Measurements from ENCODE around the gene DPM1.

The DPM1 gene

DNA sequence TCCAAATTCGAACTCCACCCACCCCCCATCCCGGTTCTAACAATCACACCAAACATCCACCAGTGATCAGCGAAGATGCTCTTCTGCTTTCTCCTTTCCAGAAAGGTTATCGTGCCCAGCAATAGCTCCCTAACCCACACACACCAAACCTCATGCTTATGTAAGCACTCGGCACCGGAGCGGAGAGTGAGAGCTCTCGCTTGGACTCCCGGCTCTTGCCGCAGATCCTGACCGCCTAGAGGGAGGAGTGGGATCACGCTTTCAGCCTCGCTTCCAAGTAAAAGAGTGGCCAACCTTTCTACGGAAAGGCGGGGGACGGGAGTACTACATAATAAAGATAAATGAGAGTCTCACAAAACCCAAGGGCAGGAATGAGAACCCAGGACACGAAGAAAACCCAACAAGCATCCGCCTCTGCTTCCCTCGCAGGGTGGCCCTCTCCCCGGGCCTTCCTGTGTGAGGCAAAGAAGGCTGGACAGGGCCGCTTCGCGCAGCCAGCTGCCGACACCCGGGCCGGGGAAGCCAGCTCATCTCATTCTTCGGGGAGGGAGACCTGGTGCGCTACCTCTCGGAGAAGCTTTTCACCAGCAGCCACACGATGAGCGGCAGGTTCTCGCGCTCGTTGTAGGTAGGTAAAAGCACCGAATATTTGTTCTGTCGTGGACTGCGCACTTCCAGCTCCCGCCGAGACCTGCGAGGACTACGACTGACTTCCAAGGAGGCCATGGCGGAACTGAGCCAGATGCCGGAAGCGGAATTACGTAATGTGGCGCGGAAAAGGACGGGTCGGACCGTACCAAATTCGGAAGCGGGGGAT is at the start of gene DPM1:
Gene DPM1 (minus strand): TSS at position 735 of the 817 bp plus-strand sequence. CDS start 9 bp downstream, at position 726.
- DNase-seq (ENCODE audit: low spot score), result no peak

DNA sequence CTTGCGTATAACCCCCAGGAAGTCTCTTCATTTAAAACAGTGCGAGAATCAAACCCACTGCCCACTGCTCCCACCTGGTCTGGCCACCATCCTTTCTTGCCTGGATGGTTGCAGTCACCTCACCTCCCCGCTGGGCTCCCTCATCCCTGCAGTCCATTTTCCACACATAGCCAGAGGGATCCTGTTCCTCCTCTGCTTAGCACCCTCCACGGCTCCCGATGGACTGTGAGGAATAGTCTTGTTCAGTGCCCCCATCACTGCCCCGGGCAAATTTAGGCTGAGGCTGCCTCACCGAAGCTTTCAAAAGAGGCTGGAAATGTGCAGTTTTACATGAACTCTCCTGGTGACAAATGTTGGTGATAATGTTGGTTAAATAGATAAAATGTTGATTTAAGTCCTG is 46.9 kb upstream of the DPM1 start:
- no peak for DNase-seq (ENCODE audit: low spot score)

DNA sequence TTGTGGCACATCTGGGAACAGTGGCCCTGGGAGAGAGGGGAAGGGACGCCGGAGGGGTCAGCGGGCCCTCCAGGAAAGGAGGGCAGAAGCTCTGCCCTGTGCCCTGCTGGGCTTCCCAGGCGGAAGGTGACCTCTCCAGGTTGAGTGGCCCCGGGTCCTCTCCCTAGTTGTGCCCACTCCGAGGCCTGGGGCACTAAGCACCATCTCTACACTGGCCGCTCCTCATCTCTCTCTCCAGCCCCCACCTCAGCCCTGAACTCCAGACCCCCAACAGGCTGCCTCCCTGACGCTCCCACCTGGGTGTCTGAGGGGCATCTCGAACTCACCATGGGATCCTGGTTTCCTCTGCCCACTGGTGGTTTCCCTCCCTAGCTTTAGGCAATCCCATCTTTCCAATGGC is 46.4 kb upstream of the DPM1 start:
- DNase-seq (ENCODE audit: low spot score), result no peak

DNA sequence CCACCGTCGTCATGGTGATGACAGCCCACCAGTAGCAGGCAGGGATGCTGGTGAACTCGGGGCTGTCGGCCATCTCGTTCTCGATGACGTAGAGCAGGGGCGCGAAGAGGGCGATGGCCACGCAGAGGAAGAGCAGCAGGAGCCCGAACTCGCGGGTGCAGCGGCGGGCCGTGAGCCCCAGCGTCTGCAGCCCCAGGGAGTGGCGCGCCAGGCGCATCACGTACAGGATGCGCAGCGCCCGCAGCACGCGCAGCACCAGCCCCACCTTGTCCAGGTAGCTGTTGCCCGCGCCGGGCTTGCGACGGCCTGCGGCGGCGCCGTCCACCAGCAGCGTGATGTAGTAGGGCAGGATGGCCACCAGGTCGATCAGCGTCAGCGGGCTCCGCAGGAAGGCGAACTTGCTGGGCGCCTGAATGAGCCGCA is 46.0 kb upstream of the DPM1 start:
- DNase-seq (ENCODE audit: low spot score), result no peak

DNA sequence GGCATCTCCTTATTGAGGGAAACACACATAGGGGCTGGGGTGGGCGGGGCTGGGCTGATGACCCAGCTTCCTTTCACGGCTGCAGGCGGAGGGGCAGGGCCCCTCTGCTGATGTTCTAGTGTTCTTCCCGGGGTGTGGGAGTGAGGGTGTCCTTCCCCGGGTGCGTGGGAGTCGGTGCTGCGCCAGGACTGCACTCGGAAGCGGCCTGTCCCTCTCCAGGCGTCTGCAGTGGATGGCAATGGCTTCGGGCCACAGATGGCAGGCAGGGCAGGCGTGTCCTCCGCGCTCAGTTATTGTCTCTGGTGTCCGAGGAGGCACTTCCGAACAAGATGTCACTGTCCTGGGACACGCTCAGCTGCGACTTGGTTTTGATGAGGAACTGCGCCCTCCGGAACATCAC is 45.4 kb upstream of the DPM1 start:
- no peak for DNase-seq (ENCODE audit: low spot score)

DNA sequence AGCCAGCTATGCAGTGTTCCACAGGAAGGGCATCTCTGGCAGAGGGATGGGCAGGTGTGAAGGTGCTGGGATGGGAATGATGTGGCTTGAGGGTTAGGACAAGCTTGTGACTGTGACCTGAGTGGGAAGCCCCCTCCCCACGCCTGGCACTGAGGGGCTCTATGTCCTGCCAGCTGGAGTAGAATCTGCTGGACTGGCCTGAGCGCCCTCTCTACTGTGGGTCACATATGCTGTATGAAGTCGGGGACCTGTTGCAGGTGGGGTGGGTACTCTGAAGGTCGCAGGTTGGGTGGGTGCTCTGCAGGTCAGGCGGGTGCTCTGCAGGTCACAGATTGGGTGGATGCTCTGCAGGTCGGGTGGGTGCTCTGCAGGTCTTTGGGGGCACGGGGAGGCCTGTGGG is 44.3 kb upstream of the DPM1 start:
- DNase-seq (ENCODE audit: low spot score), result no peak

DNA sequence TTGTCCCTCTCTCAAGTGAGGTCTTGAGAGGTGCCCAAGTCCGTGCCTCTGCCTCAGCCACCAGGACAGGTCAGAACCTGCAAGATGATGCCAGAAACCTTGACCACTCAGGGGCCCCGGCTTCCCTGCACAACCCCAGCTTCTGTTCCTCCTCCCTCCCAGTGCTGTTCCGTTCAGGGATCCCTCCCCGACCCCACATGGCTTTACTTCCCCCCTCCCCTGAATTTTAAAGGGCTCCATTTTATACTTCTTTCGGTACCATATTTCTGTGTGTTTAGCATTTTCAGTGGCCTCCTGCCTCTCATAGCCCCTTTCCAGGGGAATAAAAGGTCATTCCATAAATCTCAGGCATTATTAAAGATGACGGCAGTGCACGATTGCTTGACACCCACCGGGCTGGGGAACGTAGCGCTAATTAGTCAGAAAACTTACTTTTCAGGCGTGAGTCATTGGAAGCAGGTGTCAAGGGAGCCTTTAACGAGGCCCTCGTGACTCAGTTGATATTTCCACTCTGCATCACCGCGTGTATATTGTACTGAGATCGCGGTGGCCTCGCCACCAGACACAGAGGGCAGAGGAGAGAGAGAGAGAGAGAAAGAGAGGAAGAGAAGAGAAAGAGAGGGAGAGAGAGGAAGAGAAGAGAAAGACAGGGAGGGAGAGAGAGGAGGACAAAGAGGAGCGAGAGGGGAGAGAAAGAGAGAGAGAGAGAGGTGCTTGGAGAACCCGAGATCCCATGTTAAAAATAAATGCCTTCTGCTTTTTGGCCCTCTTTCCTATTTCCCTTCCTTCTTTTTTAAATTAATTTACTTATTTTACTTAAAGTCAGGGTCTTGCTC is 43.3 kb upstream of the DPM1 start:
- DNase-seq (ENCODE audit: low spot score), result no peak

DNA sequence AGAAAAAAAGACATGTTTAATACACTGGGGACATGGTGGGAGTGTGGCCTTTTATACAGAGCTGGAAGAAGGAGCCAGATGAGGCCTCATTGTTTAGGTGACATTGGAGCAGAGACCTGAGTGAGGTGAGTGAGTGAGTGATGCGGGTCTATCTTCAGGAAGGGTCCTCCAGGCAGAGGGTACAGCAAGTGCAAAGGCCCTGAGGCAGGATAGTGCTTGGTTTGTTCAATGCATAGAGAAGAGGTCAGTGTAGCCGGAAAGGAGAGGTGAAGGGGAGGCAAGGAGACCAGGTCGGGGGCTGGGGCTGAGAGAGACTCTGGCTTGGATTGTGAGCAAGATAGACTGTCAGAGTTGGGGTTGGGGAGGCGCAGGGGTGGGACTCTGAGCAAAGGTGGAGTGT is 41.0 kb upstream of the DPM1 start:
- no peak for DNase-seq (ENCODE audit: low spot score)

DNA sequence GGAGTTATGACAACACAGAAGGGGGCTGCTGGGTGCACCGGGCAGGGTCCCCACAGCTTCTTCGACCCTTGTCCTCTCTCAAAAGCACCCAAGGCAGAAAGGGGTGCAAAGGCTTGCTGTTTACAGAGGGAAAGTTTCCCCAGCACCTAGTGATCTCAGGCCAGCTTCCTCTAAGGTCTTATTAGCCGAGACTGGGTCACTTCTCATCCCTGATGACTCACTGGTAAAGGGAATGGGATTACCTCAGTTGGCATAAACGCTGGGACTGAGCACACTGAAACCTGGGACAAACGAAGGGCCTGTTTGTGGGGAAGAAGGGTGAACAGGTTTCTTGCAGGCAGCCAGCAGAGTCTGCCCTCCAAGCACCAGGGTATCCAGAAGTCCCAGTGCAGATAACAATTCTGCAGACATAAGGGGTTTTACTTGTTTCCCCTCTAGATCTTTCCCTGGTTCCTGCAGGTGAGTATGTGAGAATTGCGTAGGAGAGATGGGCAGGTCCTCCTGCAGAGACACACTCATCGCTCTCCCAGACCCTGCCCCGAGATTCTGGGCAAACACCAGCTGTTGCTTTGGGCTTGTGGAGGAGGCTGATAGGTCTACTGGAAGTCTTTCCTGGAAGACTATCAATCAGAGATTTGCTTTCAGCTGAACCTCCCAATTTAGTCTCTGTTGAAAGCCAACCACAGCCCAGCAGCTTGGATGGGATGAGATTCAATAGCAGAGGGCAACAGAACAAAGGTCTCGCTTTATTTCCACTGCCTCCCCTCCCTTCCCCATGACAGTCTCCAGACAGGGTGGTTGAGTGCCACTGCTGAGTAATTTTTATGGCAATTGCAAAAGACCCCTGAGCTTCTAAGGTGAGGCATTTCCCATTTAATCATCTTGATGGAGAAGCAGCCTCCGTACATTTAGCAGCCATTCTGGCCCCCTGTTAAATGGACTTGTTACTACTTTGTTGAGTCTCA is 38.9 kb upstream of the DPM1 start:
- DNase-seq (ENCODE audit: low spot score), result peak; percentile 24

DNA sequence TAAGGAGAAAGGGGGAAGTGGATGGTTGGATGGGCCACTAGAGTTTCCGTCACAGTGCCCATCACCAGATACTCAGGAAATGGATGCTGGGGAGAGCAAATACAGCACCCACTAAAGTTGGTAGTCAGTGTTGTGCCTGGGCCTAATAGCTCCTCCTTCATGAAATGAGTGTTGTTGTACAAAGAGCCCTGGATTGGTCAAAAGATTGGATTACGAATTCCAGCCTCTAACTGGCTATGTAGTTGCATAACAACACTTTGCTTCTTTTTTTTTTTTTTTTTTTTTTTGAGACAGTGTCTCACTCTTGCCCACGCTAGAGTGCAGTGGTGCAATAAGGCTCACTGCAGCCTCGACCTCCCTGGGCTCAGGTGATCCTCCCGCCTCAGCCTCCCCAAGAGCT is 37.2 kb upstream of the DPM1 start:
- DNase-seq (ENCODE audit: low spot score), result no peak

DNA sequence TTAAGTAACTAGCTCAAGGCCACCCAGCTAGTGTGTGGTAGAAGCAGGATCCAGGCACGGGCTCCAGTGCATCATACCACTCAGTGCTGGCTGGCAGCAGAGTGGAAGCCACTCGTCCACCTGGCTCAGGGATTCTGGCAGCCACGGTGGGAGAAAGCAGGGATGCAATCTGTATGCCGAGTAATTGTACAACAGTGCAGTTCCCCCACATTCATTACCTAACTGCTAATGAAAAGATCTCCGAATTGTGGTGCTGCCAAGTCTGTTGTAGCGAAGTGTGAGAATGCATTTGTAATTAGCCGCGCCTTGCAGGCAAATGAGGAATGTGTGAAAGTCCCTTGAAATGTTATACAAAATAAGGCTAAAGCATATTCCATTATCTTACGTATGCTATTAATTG is 35.5 kb upstream of the DPM1 start:
- DNase-seq (ENCODE audit: low spot score), result no peak

DNA sequence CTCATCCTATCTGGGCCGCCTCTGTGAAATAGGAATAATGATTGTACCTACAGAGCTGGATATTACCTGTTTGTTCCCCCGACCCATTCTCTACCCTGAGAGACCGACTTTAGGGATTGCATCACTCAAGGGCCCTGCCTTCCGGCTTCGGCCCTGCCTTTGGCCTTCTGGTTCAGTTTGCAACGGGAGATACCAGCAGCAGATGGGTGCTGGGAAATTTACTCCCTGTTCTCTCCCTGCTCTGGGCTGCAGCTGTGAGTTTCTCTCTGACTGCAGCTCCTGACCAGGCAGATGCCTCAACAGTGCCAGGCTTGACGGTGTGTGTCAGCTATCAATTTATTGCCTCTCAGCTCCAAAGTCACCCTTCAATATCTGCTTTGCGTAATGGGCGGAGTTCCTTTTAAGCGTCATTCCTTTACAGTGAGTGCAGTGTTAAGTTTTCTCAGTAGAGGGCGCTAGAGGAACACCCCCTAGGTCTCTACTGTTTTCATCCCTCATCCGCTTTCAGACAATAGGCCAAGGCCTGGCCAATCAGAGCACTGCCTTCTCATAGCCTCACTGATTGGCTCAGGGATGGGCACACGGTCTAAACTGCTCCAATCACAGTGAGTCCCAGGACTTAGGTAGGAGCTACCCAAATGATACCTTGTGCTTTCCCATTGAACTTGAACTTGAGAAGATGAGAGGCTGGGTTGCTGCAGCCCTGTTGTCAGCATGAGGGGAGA is 34.6 kb upstream of the DPM1 start:
- no peak for DNase-seq (ENCODE audit: low spot score)

DNA sequence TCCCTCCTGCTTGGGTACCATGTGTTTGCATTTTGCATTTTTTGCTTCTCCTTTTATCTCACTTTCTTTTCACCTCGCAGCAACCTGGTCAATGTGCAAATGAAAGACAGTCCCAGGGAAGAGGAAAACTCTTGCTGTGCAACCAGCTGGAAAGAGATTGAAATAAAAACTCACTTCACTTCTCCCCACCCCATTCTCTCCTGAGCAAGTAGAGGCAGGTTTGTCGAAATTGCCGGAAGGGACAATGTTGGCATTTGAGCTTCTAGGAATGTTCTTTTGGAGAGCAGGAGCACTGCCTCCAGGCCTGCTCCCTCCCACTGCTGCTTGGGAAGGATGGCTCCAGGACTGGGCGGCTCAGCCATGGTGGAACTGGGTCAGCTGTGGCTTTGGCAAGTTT is 34.0 kb upstream of the DPM1 start:
- DNase-seq (ENCODE audit: low spot score), result no peak

DNA sequence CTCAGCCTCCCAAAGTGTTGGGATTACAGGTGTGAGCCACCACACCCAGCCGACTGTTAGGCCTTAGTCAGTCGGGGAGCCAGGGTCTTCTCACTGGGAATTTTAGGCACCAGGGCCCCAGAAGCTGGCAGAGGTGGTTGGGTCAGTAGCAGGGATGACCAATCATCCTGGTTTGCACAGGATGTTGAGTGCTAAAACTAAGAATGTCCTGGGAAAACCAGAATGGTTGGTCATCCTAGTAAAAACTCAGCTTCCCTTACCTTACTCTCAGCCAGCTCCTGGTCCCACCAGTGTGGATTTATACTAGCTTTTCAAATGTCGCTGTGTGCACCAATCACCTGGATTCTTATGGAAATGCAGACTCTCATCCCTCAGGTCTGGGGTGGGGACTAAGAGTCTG is 32.7 kb upstream of the DPM1 start:
- no peak for DNase-seq (ENCODE audit: low spot score)

DNA sequence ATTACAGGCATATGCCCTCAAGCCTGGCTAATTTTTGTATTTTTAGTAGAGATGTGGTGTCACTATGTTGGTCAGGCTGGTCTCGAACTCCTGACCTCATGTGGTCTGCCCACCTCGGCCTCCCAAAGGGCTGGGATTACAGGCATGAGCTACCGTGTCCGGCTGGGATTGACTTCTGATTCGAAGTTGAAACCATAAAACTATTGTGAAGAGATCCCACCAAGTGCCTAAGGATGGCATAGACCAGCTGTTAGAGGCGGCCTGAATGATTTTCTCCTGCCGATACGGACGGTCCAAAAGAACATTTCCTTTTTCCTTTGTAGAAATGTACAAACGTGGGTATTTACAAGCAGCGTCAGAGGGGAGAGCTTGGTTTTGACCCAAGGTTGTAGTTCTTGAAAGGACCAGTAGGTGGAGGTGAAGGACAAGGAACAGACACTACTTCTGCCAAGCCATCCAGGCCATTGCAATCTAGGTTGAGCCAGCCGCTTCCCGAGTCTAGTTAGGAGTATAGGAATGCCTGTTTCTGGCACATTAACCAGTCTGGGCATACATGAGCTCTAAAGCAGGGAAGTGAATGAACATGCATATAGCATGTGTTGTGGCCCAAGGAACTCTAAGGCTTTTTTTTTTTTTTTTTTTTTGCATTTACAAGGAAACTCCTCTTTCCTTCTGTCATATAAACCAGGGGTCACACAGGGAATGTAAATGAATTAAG is 29.3 kb upstream of the DPM1 start:
- peak; percentile 73 for DNase-seq (ENCODE audit: low spot score)

DNA sequence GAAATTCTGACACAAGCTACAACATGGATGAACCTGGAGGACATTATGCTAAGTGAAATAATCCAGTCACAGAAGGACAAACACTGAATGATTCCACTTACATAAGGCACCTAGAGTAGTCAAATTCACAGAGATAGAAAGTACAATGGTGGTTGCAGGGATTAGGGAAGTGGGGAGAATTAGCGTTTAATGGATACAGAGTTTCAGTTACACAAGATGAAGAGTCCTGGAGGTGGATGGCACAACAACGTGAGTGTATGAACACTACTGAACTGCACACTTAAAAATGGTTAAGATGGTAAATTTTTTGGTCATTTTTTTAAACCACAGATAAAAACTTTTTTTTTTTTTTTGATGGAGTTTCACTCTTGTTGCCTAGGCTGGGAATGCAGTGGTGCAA is 25.0 kb upstream of the DPM1 start:
- no peak for DNase-seq (ENCODE audit: low spot score)

DNA sequence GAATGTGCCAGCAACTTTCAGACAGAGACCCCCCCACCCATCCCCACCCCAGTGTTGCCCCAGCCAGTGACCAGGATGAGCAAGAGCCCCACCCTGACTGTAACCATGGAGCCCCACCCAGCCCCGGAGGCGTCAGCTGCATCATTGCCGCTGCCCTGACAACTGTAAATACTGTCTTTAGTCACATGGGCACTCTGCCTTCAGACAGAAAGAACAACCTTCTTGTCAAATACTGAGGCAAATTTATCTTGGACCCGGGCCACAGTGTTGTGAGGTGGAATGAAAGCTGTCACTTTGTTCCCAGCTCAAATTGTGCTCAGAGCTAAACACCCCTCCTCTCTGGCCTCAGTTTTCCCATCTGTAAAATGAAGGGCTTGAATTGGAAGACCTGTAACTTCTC is 24.0 kb upstream of the DPM1 start:
- no peak for DNase-seq (ENCODE audit: low spot score)

DNA sequence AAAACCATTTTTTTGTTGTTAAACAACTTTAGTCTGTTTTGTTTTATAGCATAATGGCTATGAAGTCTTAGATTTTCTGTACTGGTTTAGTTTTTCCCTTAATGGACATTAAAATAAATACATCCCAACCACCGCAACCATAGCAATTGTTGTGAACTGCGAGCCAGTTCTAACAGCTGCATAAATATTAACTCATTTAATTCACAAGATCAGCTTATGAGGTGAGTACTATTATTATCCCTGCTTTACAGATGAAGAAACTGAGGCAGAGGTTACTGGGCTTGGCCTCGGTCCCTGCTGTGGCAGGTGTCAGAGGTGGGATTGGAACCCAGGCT is 23.3 kb upstream of the DPM1 start:
- no peak for DNase-seq (ENCODE audit: low spot score)

DNA sequence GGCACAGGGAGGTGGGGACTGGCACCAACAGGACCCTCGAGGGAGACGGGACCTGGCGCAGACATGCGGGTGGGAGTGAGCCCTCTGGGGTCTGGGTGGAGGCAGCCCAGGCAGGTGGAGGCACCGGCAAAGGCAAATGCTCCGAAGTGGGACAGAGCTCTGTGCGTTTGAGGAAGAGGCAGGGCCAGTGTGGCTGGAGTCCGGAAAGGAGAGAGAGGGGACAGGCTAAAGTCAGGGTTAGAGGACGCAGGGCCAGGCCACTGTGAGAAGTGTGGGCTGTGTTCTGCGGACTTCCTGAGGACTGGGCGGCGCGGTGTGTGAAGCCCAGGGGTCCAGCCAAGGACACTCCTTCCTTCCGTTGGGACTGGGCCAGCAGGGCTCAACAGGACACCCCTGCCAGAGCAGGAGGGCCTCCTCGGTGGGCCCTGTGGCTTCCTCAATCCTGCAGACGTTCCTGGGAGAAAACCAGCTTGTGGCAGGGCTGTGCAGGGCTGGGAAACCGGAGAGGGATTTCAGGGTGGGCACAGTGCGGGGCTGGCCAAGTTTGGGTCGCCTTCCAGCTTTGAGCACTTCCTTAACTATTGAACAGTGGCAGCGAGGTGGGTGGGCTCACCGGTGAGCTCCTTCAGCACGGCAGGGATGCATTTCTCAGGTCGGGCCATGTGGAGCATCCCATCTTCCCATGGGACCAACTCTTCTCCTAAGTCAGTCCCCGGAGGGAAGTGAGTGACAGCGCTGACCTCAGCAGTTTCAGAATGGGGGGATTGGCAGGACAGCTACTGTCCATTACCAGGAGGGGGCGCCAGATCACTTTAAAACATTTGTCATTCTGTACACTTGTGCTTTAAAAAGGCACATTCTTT is 22.8 kb upstream of the DPM1 start:
- DNase-seq (ENCODE audit: low spot score), result peak; percentile 31

DNA sequence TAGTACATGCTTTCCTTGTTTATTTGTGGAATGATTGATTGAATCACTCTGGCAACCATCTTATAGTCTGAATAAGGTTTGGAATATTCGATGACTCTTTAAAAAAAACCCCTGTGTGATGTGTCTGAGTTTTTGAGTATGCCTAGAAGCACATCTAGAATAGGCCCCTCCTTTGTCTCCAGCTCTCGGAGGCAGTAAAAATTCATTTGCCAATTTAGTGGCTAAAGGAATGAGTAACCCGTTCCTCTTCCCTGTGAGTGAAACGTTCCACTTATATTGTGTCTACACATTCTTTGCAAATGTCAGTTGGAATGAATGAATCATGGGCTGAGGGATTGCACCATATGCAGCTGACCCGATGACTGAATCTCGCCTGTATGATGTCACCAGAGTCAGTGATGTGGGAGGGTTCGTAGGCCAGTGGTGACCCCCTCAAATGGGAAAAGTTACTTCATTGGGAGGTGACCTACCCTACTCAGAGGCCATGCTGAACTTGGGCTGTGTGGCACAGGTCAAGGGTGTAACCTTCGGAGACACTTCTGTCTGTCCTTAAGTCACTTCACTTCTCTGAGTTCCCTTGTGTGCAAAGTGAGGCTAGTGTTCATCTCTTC is 21.8 kb upstream of the DPM1 start:
- no peak for DNase-seq (ENCODE audit: low spot score)

All from globus pallidus (tissue), 1 donor.